Astrocyte of the hippocampus (primary cell): ENCODE measurements around the gene OSTN.
"Not testable (repeated sequence)": the region's sequence is repeated elsewhere in the genome, so short reads cannot be mapped to it uniquely, and the experiment has no call there.

Experiments used
- DNase-seq: peaks from one replicate; pipeline ENCODE4 v3.0.0; 2011; ENCODE audit warnings: low read depth, low spot score

The OSTN gene

GRCh38 chr3:191198932-191199331, at the start of gene OSTN:
Gene OSTN (plus strand): TSS chr3:191199241. CDS start chr3:191212533, 13,292 bp downstream.
- no peak for DNase-seq

- no peak for DNase-seq
These were observed 47.4 kb upstream of the OSTN start for GRCh38 chr3:191151653-191152052.

GRCh38 chr3:191154827-191155226, 44.2 kb upstream of the OSTN start:
- DNase-seq, result no peak

- DNase-seq, result no peak
These were observed 40.8 kb upstream of the OSTN start for GRCh38 chr3:191158247-191158646.

- DNase-seq, result no peak
These were observed 40.2 kb upstream of the OSTN start for GRCh38 chr3:191158815-191159214.

GRCh38 chr3:191165802-191166201, 33.2 kb upstream of the OSTN start:
- no peak for DNase-seq

GRCh38 chr3:191166368-191166767, 32.7 kb upstream of the OSTN start:
- no peak for DNase-seq

GRCh38 chr3:191169566-191169965, 29.5 kb upstream of the OSTN start:
- DNase-seq, result no peak

- no peak for DNase-seq
These were observed 28.9 kb upstream of the OSTN start for GRCh38 chr3:191170097-191170496.

- DNase-seq, result no peak
These were observed 23.9 kb upstream of the OSTN start for GRCh38 chr3:191175102-191175501.

GRCh38 chr3:191176038-191176785, 22.8 kb upstream of the OSTN start:
- no peak for DNase-seq

GRCh38 chr3:191185382-191185781, 13.7 kb upstream of the OSTN start:
- not testable (repeated sequence) for DNase-seq

GRCh38 chr3:191188246-191188645, 10.8 kb upstream of the OSTN start:
- not testable (repeated sequence) for DNase-seq

GRCh38 chr3:191192270-191192669, 6.8 kb upstream of the OSTN start:
- DNase-seq, result not testable (repeated sequence)

GRCh38 chr3:191192941-191193340, 6.1 kb upstream of the OSTN start:
- no peak for DNase-seq

- no peak for DNase-seq
These were observed 1.2 kb upstream of the OSTN start for GRCh38 chr3:191197761-191198306.

GRCh38 chr3:191198480-191198879, 561 bp upstream of the OSTN start:
- DNase-seq, result no peak

- no peak for DNase-seq
These were observed 11.0 kb downstream of the OSTN start for GRCh38 chr3:191210032-191210431.

- DNase-seq, result no peak
These were observed 17.5 kb downstream of the OSTN start for GRCh38 chr3:191216510-191216909.

- DNase-seq, result no peak
These were observed 18.3 kb downstream of the OSTN start for GRCh38 chr3:191217301-191217700.

GRCh38 chr3:191220908-191221307, 21.9 kb downstream of the OSTN start:
- DNase-seq, result no peak

GRCh38 chr3:191221638-191222037, 22.6 kb downstream of the OSTN start:
- no peak for DNase-seq

- no peak for DNase-seq
These were observed 28.5 kb downstream of the OSTN start for GRCh38 chr3:191227541-191227940.
